ENCODE data around the gene C3orf52.

DNA sequence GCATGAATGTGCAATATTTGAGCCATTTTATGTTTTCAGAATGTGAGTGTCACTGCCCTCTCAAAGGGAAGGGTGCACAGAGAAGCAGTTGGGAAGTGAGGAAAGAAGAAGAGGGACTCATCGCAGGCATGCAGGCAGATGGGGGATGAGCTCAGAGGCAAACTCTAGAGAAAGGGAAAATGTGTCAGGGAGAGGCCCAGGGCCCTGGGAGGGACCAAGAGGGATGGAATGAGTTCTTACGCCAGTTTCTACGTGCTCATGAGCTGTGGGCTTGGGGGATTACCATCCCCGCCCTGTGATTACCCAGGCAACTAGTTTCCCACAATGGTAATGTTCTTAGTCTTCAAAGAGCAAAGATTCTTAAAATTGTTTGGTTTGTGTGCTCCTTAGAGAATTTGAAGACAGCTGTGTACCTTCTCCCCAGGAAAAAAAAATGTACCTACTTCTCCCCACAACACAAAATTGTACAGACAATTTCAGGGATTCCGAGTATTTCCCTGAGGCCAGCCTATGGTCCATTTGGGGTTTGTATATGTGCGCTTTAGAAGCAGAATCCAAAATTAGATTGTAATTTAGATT is 29.1 kb downstream of the C3orf52 start:
- TF ChIP-seq CTCF (IDR thresholded peaks at IDR 0.05; ENCODE audit: poor library complexity, severe bottlenecking) (no peak), EZH2 (IDR thresholded peaks at IDR 0.05; ENCODE audit: borderline replicate concordance, insufficient read depth, low read length, poor library complexity, severe bottlenecking) (no peak), EP300 (conservative IDR thresholded peaks at IDR 0.05; ENCODE audit: poor library complexity, severe bottlenecking) (no peak), RAD21 (conservative IDR thresholded peaks at IDR 0.05) (no peak), POLR2AphosphoS5 (IDR thresholded peaks at IDR 0.05) (no peak), SMC3 (conservative IDR thresholded peaks at IDR 0.05; ENCODE audit: poor library complexity) (no peak), TAF1 (IDR thresholded peaks at IDR 0.05; ENCODE audit: low read depth) (no peak)
- TF ChIP-seq, protein P1, sequence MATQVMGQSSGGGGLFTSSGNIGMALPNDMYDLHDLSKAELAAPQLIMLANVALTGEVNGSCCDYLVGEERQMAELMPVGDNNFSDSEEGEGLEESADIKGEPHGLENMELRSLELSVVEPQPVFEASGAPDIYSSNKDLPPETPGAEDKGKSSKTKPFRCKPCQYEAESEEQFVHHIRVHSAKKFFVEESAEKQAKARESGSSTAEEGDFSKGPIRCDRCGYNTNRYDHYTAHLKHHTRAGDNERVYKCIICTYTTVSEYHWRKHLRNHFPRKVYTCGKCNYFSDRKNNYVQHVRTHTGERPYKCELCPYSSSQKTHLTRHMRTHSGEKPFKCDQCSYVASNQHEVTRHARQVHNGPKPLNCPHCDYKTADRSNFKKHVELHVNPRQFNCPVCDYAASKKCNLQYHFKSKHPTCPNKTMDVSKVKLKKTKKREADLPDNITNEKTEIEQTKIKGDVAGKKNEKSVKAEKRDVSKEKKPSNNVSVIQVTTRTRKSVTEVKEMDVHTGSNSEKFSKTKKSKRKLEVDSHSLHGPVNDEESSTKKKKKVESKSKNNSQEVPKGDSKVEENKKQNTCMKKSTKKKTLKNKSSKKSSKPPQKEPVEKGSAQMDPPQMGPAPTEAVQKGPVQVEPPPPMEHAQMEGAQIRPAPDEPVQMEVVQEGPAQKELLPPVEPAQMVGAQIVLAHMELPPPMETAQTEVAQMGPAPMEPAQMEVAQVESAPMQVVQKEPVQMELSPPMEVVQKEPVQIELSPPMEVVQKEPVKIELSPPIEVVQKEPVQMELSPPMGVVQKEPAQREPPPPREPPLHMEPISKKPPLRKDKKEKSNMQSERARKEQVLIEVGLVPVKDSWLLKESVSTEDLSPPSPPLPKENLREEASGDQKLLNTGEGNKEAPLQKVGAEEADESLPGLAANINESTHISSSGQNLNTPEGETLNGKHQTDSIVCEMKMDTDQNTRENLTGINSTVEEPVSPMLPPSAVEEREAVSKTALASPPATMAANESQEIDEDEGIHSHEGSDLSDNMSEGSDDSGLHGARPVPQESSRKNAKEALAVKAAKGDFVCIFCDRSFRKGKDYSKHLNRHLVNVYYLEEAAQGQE (IDR thresholded peaks at IDR 0.05; ENCODE audit: borderline replicate concordance), result no peak
